A172 (cell line): ENCODE measurements around the gene CDH3. TPM values are rescaled to one million over a fixed set of nuclear protein-coding genes. Genes with fewer than 3 reads are reported as not detected.

Experiments
- DNase-seq: peaks from one replicate; pipeline ENCODE4 v3.0.0-alpha.2; 2015; ENCODE audit warnings: low spot score
- total RNA-seq: library from RNA; depleted of rRNA; stranded (reverse); fragments of >200 nt; shearing (Covaris generic); gene quantifications from 2 replicates; pipeline ENCODE4 v1.2.3, GENCODE V29; 2014; rRNA removed

Gene CDH3
- total RNA-seq, 1 experiment from 2014 or later: 0.34 TPM

GRCh38 chr16:68737730-68738629 lies 92.9 kb downstream of the CDH3 start:
- DNase-seq: no peak

DNA sequence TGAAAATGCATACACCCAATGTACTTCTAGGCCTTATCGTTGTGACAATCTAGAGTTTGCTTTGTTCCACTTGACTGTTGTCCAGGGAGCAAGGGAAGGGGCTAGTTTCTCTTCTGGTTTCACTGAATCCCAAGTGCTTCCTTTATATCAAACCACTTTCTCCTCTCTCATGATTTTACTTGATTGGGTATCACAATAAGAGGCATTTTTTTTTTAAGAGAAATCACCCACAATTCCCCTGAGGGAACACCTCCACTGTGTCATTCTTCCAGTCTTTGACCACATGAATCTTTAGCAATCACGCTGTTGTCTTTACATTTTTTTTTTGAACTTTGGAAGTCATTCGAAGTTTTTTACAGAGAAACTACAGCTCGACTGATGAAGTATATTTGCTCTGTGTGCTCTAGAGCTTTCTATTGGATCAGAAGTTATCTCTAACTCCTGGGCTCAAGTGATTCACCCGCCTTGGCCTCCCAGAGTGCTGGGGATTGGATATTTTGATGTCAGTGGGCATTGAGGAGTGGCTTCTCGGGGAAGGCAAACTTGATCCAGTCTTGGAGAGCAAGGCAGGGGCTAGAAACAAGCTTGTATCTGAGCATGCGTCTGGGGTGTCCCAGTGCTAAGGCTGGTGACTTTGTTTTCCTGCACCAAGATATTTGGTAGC lies 95.0 kb downstream of the CDH3 start:
- no peak for DNase-seq

GRCh38 chr16:68740628-68741346 lies 95.7 kb downstream of the CDH3 start:
- no peak for DNase-seq

DNA sequence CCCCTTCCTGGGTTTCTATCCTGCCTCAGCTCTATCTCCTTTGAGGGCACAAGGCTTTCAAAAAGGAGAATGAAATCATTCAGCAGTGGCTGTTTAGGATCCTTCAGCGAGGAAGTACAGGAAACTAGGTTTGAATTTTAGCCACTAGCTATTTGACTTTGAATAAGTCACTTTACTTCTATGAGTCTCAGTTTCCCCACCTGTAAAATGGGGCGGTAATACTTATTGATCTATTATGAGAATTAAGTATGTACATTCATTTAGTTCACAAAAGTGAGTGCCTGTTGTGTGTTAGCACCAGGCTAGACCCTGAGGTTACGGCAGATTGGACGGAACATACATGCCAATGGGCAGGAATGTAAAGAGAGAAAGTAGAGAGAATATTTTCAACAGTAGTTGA lies 98.6 kb downstream of the CDH3 start:
- DNase-seq: no peak

DNA sequence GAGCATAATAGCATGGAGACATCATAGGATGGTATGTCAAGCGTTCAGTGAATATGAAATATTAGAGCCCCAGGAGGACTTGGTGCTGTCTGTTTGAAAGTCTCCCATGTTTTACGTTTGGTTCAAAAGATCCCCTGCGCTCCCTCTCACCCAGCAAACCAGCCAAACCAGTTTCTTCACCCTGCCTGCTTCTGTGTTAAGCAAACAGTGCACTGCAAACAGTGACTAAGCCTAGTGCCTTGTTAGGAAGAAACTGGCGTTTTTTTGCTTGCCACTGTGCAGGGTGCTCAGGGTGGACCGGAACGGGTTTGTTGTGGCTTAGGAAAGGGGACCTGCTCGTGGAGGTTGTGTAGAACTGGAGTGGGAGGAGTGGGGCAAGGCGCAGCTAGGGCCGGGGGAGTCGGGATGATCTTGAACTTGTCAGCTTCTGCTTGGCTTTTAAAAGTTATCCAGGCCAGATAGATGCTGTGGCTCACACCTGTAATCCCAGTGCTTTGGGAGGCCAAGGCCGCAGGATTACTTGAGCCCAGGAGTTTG lies 99.7 kb downstream of the CDH3 start:
- no peak for DNase-seq

- DNase-seq: no peak
These were observed 101.8 kb downstream of the CDH3 start for GRCh38 chr16:68746951-68747350.

DNA sequence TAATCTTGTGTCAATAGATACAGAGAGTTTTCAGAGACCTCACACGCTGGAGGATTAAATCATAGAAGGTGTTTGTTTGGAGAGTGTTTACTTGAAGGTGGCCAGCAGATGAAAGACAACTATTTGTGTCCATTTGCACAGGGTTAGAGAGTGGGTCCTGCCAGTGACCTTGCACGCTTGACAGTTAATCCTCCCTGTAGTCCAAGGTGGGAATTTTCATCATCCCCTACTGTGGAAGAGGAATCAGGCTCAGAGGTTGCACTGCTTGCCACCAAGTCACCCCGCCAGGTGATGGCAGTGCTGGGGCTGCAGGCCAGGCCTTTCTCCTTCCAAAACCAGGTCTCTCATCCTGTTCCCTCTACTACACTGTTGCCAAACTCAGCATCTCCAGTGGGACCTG lies 104.3 kb downstream of the CDH3 start:
- no peak for DNase-seq

Other genes starting within 250 kb of the CDH3 start
- 0.12 and 0.65 TPM in 2 replicates for gene SMPD3, start 196.8 kb upstream of the CDH3 start, total RNA-seq
- 38.9 and 50.4 TPM in 2 replicates for gene ZFP90, start 106.0 kb upstream of the CDH3 start, total RNA-seq
- gene CDH1, start 92.0 kb downstream of the CDH3 start, total RNA-seq: 0.14 and 1.5 TPM in 2 replicates
- 22.3 and 24.4 TPM in 2 replicates for gene TANGO6, start 198.2 kb downstream of the CDH3 start, total RNA-seq